Muscle layer of colon (tissue), 2 donors: ENCODE data around the gene C16orf87.

Experiments used
- H3K27ac ChIP-seq: one replicate; pipeline ENCODE4 v1.7.0; 2013; ENCODE audit warnings: low read depth, mild to moderate bottlenecking, low read length, moderate library complexity
- H3K27me3 ChIP-seq, 2 donors: one replicate each; pipeline ENCODE4 v1.7.0; 2013; ENCODE audit warnings: low read length in 2 of 2, mild to moderate bottlenecking in 2 of 2; ENCODE audit not compliant: insufficient read depth in 2 of 2, control insufficient read depth in 1 of 2
- H3K36me3 ChIP-seq: one replicate; pipeline ENCODE4 v1.7.0; 2013; ENCODE audit warnings: mild to moderate bottlenecking, low read length; ENCODE audit not compliant: insufficient read depth
- H3K4me1 ChIP-seq: one replicate; pipeline ENCODE4 v1.7.0; 2013; ENCODE audit warnings: mild to moderate bottlenecking, low read length; ENCODE audit not compliant: insufficient read depth
- H3K4me3 ChIP-seq, 2 donors: one replicate each; pipeline ENCODE4 v1.7.0; 2013; ENCODE audit warnings: low read length in 2 of 2, low read depth in 1 of 2, mild to moderate bottlenecking in 1 of 2, moderate library complexity in 1 of 2
- H3K9ac ChIP-seq: one replicate; pipeline ENCODE4 v1.7.0; 2013; ENCODE audit warnings: low read length
- H3K9me3 ChIP-seq: one replicate; pipeline ENCODE4 v1.7.0; 2013; ENCODE audit warnings: mild to moderate bottlenecking, low read length
- donor health status: abdominal sarcoma.
- donor health status: Adenocarcinoma of cecum.

C16orf87 gene

GRCh38 chr16:46747777-46748651, 83.0 kb downstream of the C16orf87 start, which contains the start of gene MYLK3:
Gene MYLK3, minus strand, starts transcription at chr16:46748344. Its CDS starts 151 bp downstream, at chr16:46748193.
- Histone ChIP-seq H3K9me3 (no peaks in the 10 kb centered on the region), H3K36me3 (no peaks in the 10 kb centered on the region), H3K27ac (no peak within 1 kb of the TSS), H3K9ac (no peak within 1 kb of the TSS), H3K27me3 (no peaks in the 10 kb centered on the region), H3K4me3 (no peak within 1 kb of the TSS), H3K4me1 (no peaks in the 10 kb centered on the region)

- Histone ChIP-seq H3K27ac (no peak overlapping the region), H3K4me3 (no peak overlapping the region), H3K9me3 (no peaks in the 10 kb centered on the region), H3K27me3 (no peaks in the 10 kb centered on the region), H3K9ac (no peak overlapping the region), H3K4me1 (no peaks in the 10 kb centered on the region), H3K36me3 (no peaks in the 10 kb centered on the region)
Observed at GRCh38 chr16:46746821-46747776, 83.9 kb downstream of the C16orf87 start.
